HepG2 (cell line): ENCODE data around the gene HNRNPAB.

Experiments
- EHMT2 ChIP-seq: fragments of 200-600 bp; sonication (generic); IDR thresholded peaks from 2 replicates; pipeline ENCODE4 v1.7.0; 2017; ENCODE audit warnings: antibody characterized with exemption, low read depth, low read length, borderline replicate concordance
- GFI1 ChIP-seq: sonication (generic); formaldehyde crosslinking; IDR thresholded peaks from 2 replicates; pipeline ENCODE4 v1.5.0; 2020; ENCODE audit warnings: missing genetic modification reagents, mild to moderate bottlenecking, borderline replicate concordance
- RAD21 ChIP-seq: fragments of 450-650 bp; formaldehyde crosslinking; IDR thresholded peaks from 2 replicates; pipeline ENCODE4 v1.5.0; 2020; ENCODE audit warnings: mild to moderate bottlenecking
- REST ChIP-seq, 2 experiments: IDR thresholded peaks; 2 replicates each; pipeline ENCODE4 v1.6.1; 2011 to 2012; ENCODE audit warnings: low read length in 2 of 2, borderline replicate concordance in 1 of 2, low read depth in 1 of 2, mild to moderate bottlenecking in 1 of 2, moderate library complexity in 1 of 2
- ZMYM3 ChIP-seq: sonication (generic); formaldehyde crosslinking; IDR thresholded peaks from 2 replicates; pipeline ENCODE4 v1.5.1; 2020; ENCODE audit warnings: mild to moderate bottlenecking, missing genetic modification reagents
- ZNF253 ChIP-seq: sonication (generic); formaldehyde crosslinking; IDR thresholded peaks from 2 replicates; pipeline ENCODE4 v1.8.0; 2022; ENCODE audit warnings: mild to moderate bottlenecking, missing genetic modification reagents, borderline replicate concordance
- ZNF83 ChIP-seq: sonication (generic); formaldehyde crosslinking; IDR thresholded peaks from 2 replicates; pipeline ENCODE4 v1.4.0; 2020; ENCODE audit warnings: missing genetic modification reagents, mild to moderate bottlenecking, borderline replicate concordance
- TF ChIP-seq, protein P1 (sequence below): sonication (generic); formaldehyde crosslinking; IDR thresholded peaks from 2 replicates; pipeline ENCODE4 v1.9.0; 2021; ENCODE audit warnings: missing genetic modification reagents, borderline replicate concordance

DNA sequence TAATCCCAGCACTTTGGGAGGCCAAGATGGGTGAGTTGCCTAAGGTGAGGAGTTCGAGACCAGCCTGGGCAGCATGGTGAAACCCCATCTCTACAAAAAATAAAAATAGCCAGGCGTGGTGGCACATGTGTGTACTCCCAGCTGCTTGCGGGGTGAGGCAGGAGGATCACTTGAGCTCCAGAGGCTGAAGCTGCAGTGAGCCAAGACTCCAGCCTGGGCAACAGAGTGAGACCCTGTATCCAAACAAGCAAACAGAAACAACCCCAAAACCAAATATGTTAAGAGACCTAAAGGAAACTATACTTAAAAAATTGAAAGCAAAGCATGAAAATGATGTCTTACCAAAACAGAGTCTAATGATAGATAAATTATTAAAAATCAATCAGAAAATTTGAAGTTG lies 12.4 kb downstream of the HNRNPAB start:
- TF ChIP-seq EHMT2: no peak
- TF ChIP-seq ZMYM3 (CRISPR knock-in tag): no peak
- no peak for TF ChIP-seq ZNF253 (CRISPR knock-in tag)
- TF ChIP-seq REST (IDR thresholded peaks at IDR 0.05; ENCODE audit: borderline replicate concordance in 1 of 2, low read depth in 1 of 2, low read length in 2 of 2): no peak
- no peak for TF ChIP-seq GFI1 (CRISPR knock-in tag)
- no peak for TF ChIP-seq ZNF83 (CRISPR knock-in tag)
- TF ChIP-seq, protein P1, sequence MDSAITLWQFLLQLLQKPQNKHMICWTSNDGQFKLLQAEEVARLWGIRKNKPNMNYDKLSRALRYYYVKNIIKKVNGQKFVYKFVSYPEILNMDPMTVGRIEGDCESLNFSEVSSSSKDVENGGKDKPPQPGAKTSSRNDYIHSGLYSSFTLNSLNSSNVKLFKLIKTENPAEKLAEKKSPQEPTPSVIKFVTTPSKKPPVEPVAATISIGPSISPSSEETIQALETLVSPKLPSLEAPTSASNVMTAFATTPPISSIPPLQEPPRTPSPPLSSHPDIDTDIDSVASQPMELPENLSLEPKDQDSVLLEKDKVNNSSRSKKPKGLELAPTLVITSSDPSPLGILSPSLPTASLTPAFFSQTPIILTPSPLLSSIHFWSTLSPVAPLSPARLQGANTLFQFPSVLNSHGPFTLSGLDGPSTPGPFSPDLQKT: no peak
- no peak for TF ChIP-seq RAD21 (CRISPR knock-in tag)
